ENCODE measurements around the gene CD48.

DNA sequence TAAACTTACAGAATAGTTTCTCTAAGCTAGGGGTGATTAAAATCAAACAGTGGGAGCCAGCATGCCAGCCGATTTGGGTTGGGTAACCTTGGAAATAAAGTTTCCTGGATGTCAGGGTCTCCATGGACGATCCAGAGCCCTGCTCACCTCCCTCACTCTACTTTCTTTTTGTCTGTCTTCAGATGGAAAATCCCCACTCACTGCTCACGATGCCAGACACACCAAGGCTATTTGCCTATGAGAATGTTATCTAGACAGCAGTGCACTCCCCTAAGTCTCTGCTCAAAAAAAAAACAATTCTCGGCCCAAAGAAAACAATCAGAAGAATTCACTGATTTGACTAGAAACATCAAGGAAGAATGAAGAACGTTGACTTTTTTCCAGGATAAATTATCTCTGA, 41.3 kb upstream of the CD48 start:
- TF ChIP-seq, protein P1, sequence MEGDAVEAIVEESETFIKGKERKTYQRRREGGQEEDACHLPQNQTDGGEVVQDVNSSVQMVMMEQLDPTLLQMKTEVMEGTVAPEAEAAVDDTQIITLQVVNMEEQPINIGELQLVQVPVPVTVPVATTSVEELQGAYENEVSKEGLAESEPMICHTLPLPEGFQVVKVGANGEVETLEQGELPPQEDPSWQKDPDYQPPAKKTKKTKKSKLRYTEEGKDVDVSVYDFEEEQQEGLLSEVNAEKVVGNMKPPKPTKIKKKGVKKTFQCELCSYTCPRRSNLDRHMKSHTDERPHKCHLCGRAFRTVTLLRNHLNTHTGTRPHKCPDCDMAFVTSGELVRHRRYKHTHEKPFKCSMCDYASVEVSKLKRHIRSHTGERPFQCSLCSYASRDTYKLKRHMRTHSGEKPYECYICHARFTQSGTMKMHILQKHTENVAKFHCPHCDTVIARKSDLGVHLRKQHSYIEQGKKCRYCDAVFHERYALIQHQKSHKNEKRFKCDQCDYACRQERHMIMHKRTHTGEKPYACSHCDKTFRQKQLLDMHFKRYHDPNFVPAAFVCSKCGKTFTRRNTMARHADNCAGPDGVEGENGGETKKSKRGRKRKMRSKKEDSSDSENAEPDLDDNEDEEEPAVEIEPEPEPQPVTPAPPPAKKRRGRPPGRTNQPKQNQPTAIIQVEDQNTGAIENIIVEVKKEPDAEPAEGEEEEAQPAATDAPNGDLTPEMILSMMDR (conservative IDR thresholded peaks at IDR 0.05; ENCODE audit: low read length), result no peak
- TF ChIP-seq EZH2phosphoT487 (IDR thresholded peaks at IDR 0.05; ENCODE audit: borderline replicate concordance), result no peak
